HepG2 (cell line): ENCODE measurements around the gene NOL4L. TPM values are rescaled to one million over a fixed set of nuclear protein-coding genes. Genes with fewer than 3 reads are reported as not detected.

Experiments
- ARID2 ChIP-seq: sonication (generic); formaldehyde crosslinking; IDR thresholded peaks from 2 replicates; pipeline ENCODE4 v1.8.1; 2022; ENCODE audit warnings: mild to moderate bottlenecking, missing genetic modification reagents, borderline replicate concordance
- ASH2L ChIP-seq: fragments of 300-600, 200-600 bp; sonication (generic); IDR thresholded peaks from 2 replicates; pipeline ENCODE4 v1.7.0; 2017; ENCODE audit warnings: low read depth, mild to moderate bottlenecking, moderate library complexity, mixed read lengths, low read length; ENCODE audit not compliant: insufficient read length
- CEBPG ChIP-seq: IDR thresholded peaks from 2 replicates; pipeline ENCODE4 v1.6.1; 2016
- FOXA1 ChIP-seq, 2 experiments: fragments of 450-650 bp in 1 of 2; sonication (generic) in 1 of 2; formaldehyde crosslinking in 1 of 2; IDR thresholded peaks; 2 replicates each; pipeline versions ENCODE4 v1.4.0 to v1.6.1; 2016 to 2020; ENCODE audit warnings: missing genetic modification reagents in 1 of 2
- GATAD2A ChIP-seq: IDR thresholded peaks from 2 replicates; pipeline ENCODE4 v1.6.1; 2016
- KMT2A ChIP-seq: sonication (generic); formaldehyde crosslinking; IDR thresholded peaks from 2 replicates; pipeline ENCODE4 v1.4.0; 2020; ENCODE audit warnings: missing genetic modification reagents
- MTA1 ChIP-seq: sonication (generic); formaldehyde crosslinking; IDR thresholded peaks from 2 replicates; pipeline ENCODE4 v1.4.0; 2020; ENCODE audit warnings: missing genetic modification reagents, mild to moderate bottlenecking, borderline replicate concordance
- MYNN ChIP-seq: sonication (generic); formaldehyde crosslinking; IDR thresholded peaks from 2 replicates; pipeline ENCODE4 v1.4.0; 2020; ENCODE audit warnings: mild to moderate bottlenecking, low read depth, missing genetic modification reagents
- PCBP1 ChIP-seq: fragments of 200-400 bp; formaldehyde crosslinking; IDR thresholded peaks from 2 replicates; pipeline ENCODE4 v1.6.1; 2017; ENCODE audit warnings: mild to moderate bottlenecking, low read depth, low read length, borderline replicate concordance
- RXRA ChIP-seq: sonication (generic); formaldehyde crosslinking; IDR thresholded peaks from 2 replicates; pipeline ENCODE4 v1.5.1; 2020; ENCODE audit warnings: missing genetic modification reagents
- SIX4 ChIP-seq: sonication (generic); formaldehyde crosslinking; IDR thresholded peaks from 2 replicates; pipeline ENCODE4 v1.4.0; 2020; ENCODE audit warnings: missing genetic modification reagents
- SP5 ChIP-seq: IDR thresholded peaks from 2 replicates; pipeline ENCODE4 v1.6.1; 2016; ENCODE audit warnings: low read depth, borderline replicate concordance
- TBX2 ChIP-seq: sonication (generic); formaldehyde crosslinking; IDR thresholded peaks from 2 replicates; pipeline ENCODE4 v1.5.0; 2020; ENCODE audit warnings: missing genetic modification reagents, mild to moderate bottlenecking, borderline replicate concordance
- TCF12 ChIP-seq, 2 experiments: fragments of 450-650 bp in 1 of 2; sonication (generic) in 1 of 2; formaldehyde crosslinking in 1 of 2; IDR thresholded peaks; 2 replicates each; pipeline versions ENCODE4 v1.6.1 to v1.8.0; 2017 to 2022; ENCODE audit warnings: antibody characterized with exemption in 1 of 2, mild to moderate bottlenecking in 1 of 2, missing genetic modification reagents in 1 of 2, moderate library complexity in 1 of 2
- ZEB1 ChIP-seq: IDR thresholded peaks from 2 replicates; pipeline ENCODE4 v1.6.1; 2012; ENCODE audit warnings: mild to moderate bottlenecking, low read depth, inconsistent platforms; ENCODE audit not compliant: insufficient replicate concordance
- ZHX1 ChIP-seq: sonication (generic); formaldehyde crosslinking; IDR thresholded peaks from 2 replicates; pipeline ENCODE4 v1.8.1; 2022; ENCODE audit warnings: low read depth, mild to moderate bottlenecking, missing genetic modification reagents
- ZNF572 ChIP-seq: sonication (generic); formaldehyde crosslinking; IDR thresholded peaks from 2 replicates; pipeline ENCODE4 v1.5.1; 2020; ENCODE audit warnings: mild to moderate bottlenecking, missing genetic modification reagents
- ZNF687 ChIP-seq: sonication (generic); formaldehyde crosslinking; IDR thresholded peaks from 2 replicates; pipeline ENCODE4 v1.5.1; 2020; ENCODE audit warnings: mild to moderate bottlenecking, missing genetic modification reagents, moderate library complexity
- ZUFSP ChIP-seq: sonication (generic); formaldehyde crosslinking; IDR thresholded peaks from 2 replicates; pipeline ENCODE4 v1.9.0; 2021; ENCODE audit warnings: missing genetic modification reagents, mild to moderate bottlenecking, borderline replicate concordance
- polyA plus RNA-seq, 8 experiments: library from polyadenylated mRNA; depleted of rRNA in 3 of 8; stranded (reverse) in 7 of 8; unstranded in 1 of 8; fragments of >200 nt; fragmentation: Illumina TruSeq in 4 of 8; extraction: Trizol in 4 of 8; gene quantifications; 2 replicates each; pipeline versions ENCODE4 v1.2.1 to v1.2.3, GENCODE V29; 2011 to 2016; ENCODE audit warnings: low read depth in 4 of 8, missing spikeins in 1 of 8, mixed read lengths in 1 of 8; ENCODE audit not compliant: insufficient read depth in 1 of 8
- total RNA-seq, 5 experiments: library from RNA; depleted of rRNA; stranded (reverse); fragments of >200 nt; fragmentation: Illumina TruSeq; extraction: Trizol; gene quantifications; 2 replicates each; pipeline ENCODE4 v1.2.3, GENCODE V29; 2016; ENCODE audit warnings: low read depth in 1 of 5

Gene NOL4L
- total and polyA plus RNA-seq, 2 of the 13 experiments (the other 11 are each of a cell fraction or from before 2014, with no cell fraction given): 16.6 to 35.4 TPM

- no peak for TF ChIP-seq ZHX1 (CRISPR knock-in tag)
- no peak for TF ChIP-seq CEBPG (CRISPR knock-in tag)
- TF ChIP-seq TCF12 (IDR thresholded peaks at IDR 0.05): no peak
- TF ChIP-seq TCF12 (CRISPR knock-in tag; IDR thresholded peaks at IDR 0.05): no peak
- TF ChIP-seq PCBP1: peak; percentile 81; the same call in 1 of the 2 replicates
- TF ChIP-seq TBX2 (CRISPR knock-in tag): peak; percentile 61; the same call in 1 of the 2 replicates
- no peak for TF ChIP-seq KMT2A
- TF ChIP-seq SP5 (CRISPR knock-in tag): 0 out of 2 replicates have a peak, but pooled peaks have one; percentile 24
- TF ChIP-seq ZEB1: peak; percentile 69
- peak; percentile 71 for TF ChIP-seq GATAD2A (CRISPR knock-in tag)
- no peak for TF ChIP-seq FOXA1 (IDR thresholded peaks at IDR 0.05)
- 0 out of 2 replicates have a peak, but pooled peaks have one; percentile 54 for TF ChIP-seq FOXA1 (CRISPR knock-in tag; IDR thresholded peaks at IDR 0.05)
- no peak for TF ChIP-seq MYNN (CRISPR knock-in tag)
- 0 out of 2 replicates have a peak, but pooled peaks have one; percentile 24 for TF ChIP-seq SIX4 (CRISPR knock-in tag)
- TF ChIP-seq ZUFSP: no peak
- TF ChIP-seq ZNF687 (CRISPR knock-in tag): peak; percentile 50
- 0 out of 2 replicates have a peak, but pooled peaks have one; percentile 14 for TF ChIP-seq ZNF572 (CRISPR knock-in tag)
- TF ChIP-seq RXRA (CRISPR knock-in tag): peak; percentile 23; the same call in 1 of the 2 replicates
- TF ChIP-seq ASH2L: peak; percentile 48
- TF ChIP-seq ARID2 (CRISPR knock-in tag): no peak
- TF ChIP-seq MTA1 (CRISPR knock-in tag): peak; percentile 79; the same call in 1 of the 2 replicates
These were observed 74.4 kb downstream of the NOL4L start (continued) for GRCh38 chr20:32510601-32511357.
